ENCODE measurements around the gene AURKB. TPM values are rescaled to one million over a fixed set of nuclear protein-coding genes. Genes with fewer than 3 reads are reported as not detected.

Gene AURKB
- total and polyA plus RNA-seq, 2 donors (not counting 1 experiment from before 2014, with no cell fraction given) = 1.1 to 5.3 TPM

DNA sequence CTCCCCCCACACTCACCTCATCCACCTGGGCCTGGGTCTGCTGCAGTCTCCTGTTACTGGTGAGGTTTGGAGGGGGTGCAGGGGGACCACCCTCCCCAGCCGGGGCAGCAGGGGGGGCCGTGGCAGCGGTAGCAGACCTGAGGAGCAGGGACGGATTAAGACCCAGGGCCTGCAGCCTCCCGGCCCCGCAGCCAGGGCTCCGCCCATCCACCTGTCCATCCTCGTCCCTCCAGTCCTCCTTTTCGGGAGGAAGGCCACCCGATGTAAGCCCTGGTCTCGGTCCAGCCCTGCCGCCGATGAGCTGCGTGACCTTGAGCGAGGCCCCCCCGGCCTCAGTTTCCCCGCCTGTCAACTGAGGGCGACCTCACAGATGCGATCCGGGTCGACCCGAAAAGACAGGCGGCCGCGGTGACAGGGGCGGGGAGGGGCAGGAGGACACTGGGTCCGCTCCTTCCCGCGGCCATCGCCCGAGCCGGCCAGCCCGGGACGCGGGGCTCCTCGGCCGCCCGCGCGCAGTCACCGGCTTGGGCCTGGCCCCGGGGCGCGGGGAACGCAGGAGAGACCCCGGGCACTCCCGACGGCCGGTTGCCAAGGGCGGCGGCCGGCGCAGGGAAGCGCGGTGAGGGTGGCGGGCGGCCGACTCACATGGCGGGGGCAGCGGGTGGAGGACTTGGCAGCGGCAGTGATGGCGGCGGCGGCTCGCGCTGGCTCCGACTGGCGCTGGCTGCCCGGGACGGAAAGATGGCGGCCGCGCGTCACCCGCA lies 48.0 kb downstream of the AURKB start, which contains the start of gene VAMP2:
Gene VAMP2, minus strand, starts transcription at position 716 of the 764 bp plus-strand sequence. Its CDS starts 69 bp downstream, at position 647.
- peaks cover 25% of the 10 kb centered on the region for H3K79me2 ChIP-seq (ENCODE audit: control insufficient read depth, insufficient read depth, low read length)
- POLR2A ChIA-PET = interaction anchor here (0.6 to 3.6 kb wide), 5 partner anchors 11 to 85 kb away, joined by 3 to 18 read pairs (median 5); partner anchors contain the start of gene CTC1
- H3K4me1 ChIP-seq (ENCODE audit: control insufficient read depth in 2 of 2, insufficient read depth in 2 of 2, low read length in 2 of 2) = peaks cover 37 to 61% of the 10 kb centered on the region in 2 donors
- peak within 1 kb of the TSS; percentile 99 for H3K4me2 ChIP-seq (replicated peaks; ENCODE audit: low read depth, low read length, poor library complexity, severe bottlenecking)
- DNase-seq (peak; percentile 89), ATAC-seq (ENCODE audit: low read depth) (peak; percentile 69)
- peak within 1 kb of the TSS; percentile 94 to 99 for H3K27ac ChIP-seq (ENCODE audit: low read length in 2 of 2)
- H3K27me3 ChIP-seq (replicated peaks in 1 of 4; ENCODE audit: control extremely low read depth in 1 of 4, control insufficient read depth in 3 of 4, insufficient read depth in 4 of 4, low read length in 3 of 4) = no peaks in the 10 kb centered on the region
- peak within 1 kb of the TSS; percentile 99 for H3K9ac ChIP-seq (ENCODE audit: low read length)
- H3K27me3 Mint-ChIP-seq = no peaks in the 10 kb centered on the region
- WGBS (ENCODE audit: insufficient coverage) = under 1% methylated on average over 75 of the region's 75 CpGs
- TF ChIP-seq, protein P1, sequence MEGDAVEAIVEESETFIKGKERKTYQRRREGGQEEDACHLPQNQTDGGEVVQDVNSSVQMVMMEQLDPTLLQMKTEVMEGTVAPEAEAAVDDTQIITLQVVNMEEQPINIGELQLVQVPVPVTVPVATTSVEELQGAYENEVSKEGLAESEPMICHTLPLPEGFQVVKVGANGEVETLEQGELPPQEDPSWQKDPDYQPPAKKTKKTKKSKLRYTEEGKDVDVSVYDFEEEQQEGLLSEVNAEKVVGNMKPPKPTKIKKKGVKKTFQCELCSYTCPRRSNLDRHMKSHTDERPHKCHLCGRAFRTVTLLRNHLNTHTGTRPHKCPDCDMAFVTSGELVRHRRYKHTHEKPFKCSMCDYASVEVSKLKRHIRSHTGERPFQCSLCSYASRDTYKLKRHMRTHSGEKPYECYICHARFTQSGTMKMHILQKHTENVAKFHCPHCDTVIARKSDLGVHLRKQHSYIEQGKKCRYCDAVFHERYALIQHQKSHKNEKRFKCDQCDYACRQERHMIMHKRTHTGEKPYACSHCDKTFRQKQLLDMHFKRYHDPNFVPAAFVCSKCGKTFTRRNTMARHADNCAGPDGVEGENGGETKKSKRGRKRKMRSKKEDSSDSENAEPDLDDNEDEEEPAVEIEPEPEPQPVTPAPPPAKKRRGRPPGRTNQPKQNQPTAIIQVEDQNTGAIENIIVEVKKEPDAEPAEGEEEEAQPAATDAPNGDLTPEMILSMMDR (IDR thresholded peaks at IDR 0.05) = no peak
- no peak for TF ChIP-seq EZH2 (IDR thresholded peaks at IDR 0.05; ENCODE audit: borderline replicate concordance, insufficient read depth, low read depth, low read length, poor library complexity, severe bottlenecking)
- peaks cover 49% of the 10 kb centered on the region for H3K4me1 Mint-ChIP-seq
- H3K36me3 ChIP-seq (replicated peaks in 1 of 2; ENCODE audit: control extremely low read depth in 1 of 2, control insufficient read depth in 1 of 2, extremely low read depth in 1 of 2, insufficient read depth in 2 of 2, low read length in 1 of 2) = peaks cover 0 to 26% of the 10 kb centered on the region in 2 experiments
- H3K27ac Mint-ChIP-seq = peak within 1 kb of the TSS; percentile 99
- H3K9me3 Mint-ChIP-seq (ENCODE audit: insufficient read depth) = no peaks in the 10 kb centered on the region
- intact Hi-C loops (cut with micrococcal nuclease) = no loop called here
- no peaks in the 10 kb centered on the region for H3K9me3 ChIP-seq (ENCODE audit: control extremely low read depth in 1 of 3, control insufficient read depth in 2 of 3, insufficient read depth in 1 of 3, low read length in 2 of 3)
- peak within 1 kb of the TSS; percentile 93 for H3K4me3 Mint-ChIP-seq
- peaks cover 4% of the 10 kb centered on the region for H4K20me1 ChIP-seq (ENCODE audit: control insufficient read depth, insufficient read depth, low read length, poor library complexity, severe bottlenecking)
- H2AFZ ChIP-seq (ENCODE audit: insufficient read depth, low read depth, low read length, poor library complexity, severe bottlenecking) = peak within 1 kb of the TSS; percentile 96
- peak within 1 kb of the TSS; percentile 67 to 98 (median 94) for H3K4me3 ChIP-seq (ENCODE audit: control extremely low read depth in 1 of 5, extremely low read depth in 1 of 5, insufficient read depth in 1 of 5, low read depth in 2 of 5, low read length in 4 of 5)
- CTCF ChIA-PET = interaction anchor here (1.1 to 7.7 kb wide), 3 partner anchors 25 to 133 kb away, joined by 3 to 86 read pairs (median 4); partner anchors contain the start of gene SLC25A35

Data from B cell (primary cell).